Astrocyte of the hippocampus (primary cell): ENCODE results near the gene SNRNP35.
"Not testable (repeated sequence)": the region's sequence is repeated elsewhere in the genome, so short reads cannot be mapped to it uniquely, and the experiment has no call there.

Experiments used
- DNase-seq: peaks from one replicate; pipeline ENCODE4 v3.0.0; 2011; ENCODE audit warnings: low read depth, low spot score

Gene SNRNP35

DNA sequence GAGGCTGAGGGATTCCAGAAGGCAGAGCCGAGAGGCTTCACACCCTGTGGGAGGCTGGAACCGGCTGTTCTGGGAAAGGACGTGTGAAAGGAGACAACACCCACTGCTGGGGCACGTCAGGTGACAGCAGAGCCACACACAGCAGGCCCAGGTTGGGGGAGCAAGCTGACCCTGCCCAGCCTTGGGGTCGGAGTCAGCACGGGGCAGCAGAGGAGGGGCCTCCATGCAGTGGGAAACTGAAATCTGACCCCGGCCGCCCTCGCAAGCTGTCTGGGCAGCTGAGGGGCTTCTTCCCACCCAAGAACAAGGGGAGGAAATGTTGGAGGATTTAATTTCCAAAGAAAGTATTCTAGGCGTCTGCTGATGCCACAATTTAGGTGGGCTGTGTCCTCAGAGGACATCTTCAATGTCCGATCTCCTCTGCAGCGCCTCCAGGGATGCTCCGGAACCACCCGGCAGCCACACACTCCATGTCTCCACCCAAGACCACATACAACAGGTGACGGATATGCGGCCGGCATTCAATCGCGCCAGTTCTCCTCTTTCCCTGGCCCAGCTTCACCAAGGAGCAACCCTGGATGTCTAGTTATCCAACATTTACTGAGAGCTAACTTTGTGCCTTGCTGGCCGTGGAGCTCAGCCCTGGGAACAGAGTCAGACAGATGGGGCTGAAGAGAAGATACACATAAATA lies 30.7 kb downstream of the SNRNP35 start:
- no peak for DNase-seq

- no peak for DNase-seq
These were observed 31.6 kb downstream of the SNRNP35 start for GRCh38 chr12:123489580-123489979.

DNA sequence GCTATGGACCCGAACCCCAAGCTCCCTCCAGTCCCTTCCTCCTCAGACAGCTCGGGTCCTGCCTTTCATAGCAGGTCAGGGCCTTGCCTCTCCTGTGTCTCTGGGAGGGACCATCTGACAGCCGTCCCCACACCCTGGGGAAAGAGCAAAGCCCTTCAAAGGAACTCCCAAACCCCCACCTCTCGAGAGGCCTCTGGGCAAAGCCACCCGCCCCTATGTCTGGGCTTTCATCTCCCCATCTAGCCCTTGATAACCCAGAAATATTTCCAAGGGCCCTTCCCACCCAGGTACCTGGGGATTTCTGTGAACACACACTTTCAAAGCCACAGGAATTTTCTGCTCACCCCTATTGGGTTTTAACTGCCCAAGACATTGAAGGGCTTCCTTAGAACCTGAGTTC lies 32.1 kb downstream of the SNRNP35 start:
- DNase-seq = no peak

DNA sequence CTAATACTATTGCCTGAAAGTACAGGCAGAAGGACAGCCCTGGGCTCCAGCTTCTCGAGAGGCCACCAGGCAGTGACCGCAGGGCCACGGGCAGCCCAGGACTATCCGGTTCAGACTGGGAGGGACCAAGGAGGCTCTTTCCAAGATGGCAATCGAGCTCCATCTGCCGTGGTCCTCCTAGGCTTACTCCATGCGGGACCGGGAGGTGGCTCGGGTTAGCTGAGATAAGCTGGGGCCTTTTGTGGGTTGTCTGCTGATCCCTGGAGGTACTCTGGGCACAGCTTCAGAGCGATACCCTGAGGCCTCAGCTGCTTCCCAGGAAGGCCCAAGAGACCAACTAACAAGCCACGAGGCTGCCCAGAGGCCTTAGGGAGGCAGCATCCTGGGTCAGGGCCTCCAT lies 33.1 kb downstream of the SNRNP35 start:
- DNase-seq = no peak

DNA sequence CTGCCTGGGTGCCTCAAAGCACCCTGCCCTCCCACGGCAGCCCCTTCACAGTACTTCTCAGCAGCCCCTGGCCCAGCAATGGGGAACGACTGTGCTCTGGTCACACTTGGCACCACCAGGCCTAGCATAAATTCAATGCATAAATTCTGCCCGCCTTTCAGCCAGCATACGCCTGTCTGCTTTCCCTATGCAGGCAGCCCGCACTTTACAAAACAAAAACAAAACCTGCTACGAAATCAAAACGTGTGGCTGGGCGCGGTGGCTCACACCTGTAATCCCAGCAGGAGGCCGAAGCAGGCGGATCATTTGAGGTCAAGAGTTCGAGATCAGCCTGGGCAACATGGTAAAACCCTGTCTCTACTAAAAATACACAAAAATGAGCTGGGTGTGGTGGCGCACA lies 33.5 kb downstream of the SNRNP35 start:
- DNase-seq = no peak

DNA sequence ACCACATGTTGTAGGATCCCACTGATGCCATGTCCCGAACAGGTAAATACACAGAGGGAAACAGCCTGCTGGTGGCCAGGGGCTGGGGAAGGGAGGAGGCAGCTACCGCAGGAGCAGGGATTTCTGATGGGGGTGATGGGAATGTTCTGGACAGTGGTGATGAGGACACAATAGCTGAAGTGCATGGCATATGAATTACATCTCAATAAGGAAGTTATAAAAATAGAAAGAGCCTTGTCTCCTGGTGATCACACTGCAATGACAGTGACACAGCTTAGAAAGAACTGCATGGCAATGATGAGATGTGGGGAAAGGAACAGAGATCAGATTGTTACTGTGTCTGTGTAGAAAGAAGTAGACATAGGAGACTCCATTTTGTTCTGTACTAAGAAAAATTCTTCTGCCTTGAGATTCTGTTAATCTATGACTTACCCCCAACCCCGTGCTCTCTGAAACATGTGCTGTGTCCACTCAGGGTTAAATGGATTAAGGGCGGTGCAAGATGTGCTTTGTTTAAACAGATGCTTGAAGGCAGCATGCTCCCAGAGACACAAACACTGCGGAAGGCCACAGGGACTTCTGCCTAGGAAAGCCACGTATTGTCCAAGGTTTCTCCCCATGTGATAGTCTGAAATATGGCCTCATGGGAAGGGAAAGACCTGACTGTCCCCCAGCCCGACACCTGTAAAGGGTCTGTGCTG lies 34.5 kb downstream of the SNRNP35 start:
- not testable (repeated sequence) for DNase-seq

DNA sequence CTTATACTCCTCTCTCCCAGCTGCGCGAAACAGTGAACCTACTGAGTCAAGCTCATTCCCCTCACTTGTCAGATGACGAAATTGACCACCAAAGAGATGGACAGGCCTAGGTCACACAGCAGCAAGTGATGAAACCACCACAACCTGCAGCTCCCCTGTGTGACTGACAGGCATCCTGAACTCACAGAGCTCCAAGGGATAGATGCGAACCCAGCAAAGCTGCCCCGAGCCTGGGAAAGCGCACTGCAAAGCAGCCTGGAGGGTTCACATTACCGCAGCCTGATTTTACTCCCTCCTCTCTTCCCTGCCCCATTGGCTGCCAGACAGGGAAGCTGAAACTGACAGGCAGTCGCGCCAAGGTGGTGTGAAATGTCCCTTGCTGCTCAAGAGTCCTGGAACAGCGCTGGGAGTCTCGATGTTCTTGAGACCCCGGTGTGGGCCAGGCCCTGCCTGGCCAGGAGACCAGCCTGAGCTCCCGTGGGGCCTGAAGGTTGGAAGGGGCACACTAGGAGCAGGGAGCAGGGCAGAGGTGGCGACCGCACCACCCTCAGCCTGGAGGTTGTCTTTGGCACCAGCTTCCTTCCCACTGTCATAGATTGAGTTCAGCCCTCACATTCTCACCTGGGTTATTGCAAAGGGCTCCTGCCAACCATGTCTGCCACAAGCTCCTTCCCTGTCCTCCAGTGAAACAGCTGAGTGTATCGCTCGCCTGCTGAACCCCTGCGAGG lies 36.3 kb downstream of the SNRNP35 start:
- no peak for DNase-seq

GRCh38 chr12:123497065-123497464 lies 39.1 kb downstream of the SNRNP35 start:
- no peak for DNase-seq

DNA sequence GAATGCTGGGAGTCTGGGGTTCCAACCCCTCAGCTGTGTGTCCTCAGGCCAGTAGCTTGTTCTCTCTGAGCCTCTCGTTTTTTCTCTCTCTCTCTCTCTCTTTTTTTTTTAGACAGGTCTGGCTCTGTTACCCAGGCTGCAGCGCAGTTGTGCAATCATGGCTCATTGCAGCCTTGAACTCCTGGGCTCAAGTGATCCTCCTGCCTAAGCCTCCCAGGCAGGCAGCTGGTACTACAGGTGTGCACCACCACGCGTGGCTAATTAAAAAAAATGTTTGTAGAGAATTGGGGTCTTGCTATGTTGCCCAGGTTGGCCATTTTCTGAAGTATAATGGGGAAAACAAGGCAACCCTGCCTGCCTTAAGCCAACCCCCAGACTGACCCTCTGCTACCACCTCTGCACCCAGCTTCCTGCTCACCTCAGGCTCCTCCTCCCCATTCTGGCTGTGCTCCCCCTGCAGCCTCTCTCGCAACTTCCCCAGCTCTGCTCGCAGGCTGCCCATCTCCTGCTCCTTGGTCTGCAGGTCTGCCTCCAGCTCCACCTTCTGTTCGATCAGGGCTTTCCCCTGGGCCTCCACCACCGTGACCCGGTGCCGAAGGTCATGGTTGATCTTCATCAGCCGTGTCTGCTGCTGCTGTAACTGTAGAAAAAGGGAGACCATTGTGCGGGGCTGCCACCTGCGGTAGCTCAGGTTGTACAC lies 40.3 kb downstream of the SNRNP35 start:
- DNase-seq = no peak

- DNase-seq = no peak
These were observed 41.4 kb downstream of the SNRNP35 start for GRCh38 chr12:123499332-123499731.

- DNase-seq = no peak
These were observed 44.3 kb downstream of the SNRNP35 start for GRCh38 chr12:123502163-123502704.

GRCh38 chr12:123506059-123506842 lies 48.3 kb downstream of the SNRNP35 start:
- no peak for DNase-seq

DNA sequence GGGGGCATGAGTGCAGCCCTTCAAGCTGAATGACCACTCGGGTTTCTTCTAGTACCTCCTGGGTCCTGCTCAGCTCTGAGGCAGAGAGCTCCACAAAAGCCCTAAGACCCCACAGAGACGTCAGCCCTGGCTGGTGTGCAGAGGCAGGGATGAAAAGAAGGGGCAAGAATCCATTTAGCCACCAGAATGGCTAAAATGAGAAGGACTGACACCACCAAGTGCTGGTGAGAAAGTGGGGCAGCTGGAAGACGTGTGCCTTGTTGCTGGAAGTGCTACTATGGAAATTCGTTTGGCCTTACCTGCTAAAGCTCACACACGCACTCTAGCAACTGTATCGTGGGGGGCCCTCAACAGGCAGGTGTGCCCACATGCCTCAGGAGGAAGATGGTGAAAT lies 48.9 kb downstream of the SNRNP35 start:
- DNase-seq = no peak

- no peak for DNase-seq
These were observed 55.1 kb downstream of the SNRNP35 start for GRCh38 chr12:123512838-123513665.

DNA sequence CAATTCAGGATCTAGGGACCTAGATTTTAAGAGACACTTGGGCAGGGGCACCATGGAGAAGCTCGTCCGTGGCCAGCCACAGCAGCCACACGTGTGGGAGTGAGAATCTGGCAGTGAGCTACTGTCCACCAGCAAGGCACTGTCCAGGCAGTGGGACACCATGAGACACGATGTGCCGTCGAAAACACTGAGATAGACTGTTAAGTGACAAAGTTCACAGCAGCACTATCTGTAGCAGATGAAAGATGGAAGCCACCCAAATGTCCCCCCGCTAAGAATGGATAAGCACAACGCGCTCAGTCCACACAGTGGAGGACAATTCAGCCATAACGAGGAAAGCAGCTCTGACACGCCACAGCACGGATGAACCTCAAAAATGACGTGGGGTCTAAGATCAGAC lies 55.9 kb downstream of the SNRNP35 start:
- no peak for DNase-seq

- DNase-seq = not testable (repeated sequence)
These were observed 56.8 kb downstream of the SNRNP35 start for GRCh38 chr12:123514582-123515221.

- peak; percentile 18 for DNase-seq
These were observed 58.4 kb downstream of the SNRNP35 start for GRCh38 chr12:123516216-123516780.
